Measurements from ENCODE around the gene KCTD11. TPM values are rescaled to one million over a fixed set of nuclear protein-coding genes. Genes with fewer than 3 reads are reported as not detected.
A peak's percentile ranks its signal among the peaks of the same experiment; 100 is the strongest.

The KCTD11 gene
- total and polyA plus RNA-seq, 2 of the 13 experiments (the other 11 are each of a cell fraction or from before 2014, with no cell fraction given), result 1.6 to 2.6 TPM

DNA sequence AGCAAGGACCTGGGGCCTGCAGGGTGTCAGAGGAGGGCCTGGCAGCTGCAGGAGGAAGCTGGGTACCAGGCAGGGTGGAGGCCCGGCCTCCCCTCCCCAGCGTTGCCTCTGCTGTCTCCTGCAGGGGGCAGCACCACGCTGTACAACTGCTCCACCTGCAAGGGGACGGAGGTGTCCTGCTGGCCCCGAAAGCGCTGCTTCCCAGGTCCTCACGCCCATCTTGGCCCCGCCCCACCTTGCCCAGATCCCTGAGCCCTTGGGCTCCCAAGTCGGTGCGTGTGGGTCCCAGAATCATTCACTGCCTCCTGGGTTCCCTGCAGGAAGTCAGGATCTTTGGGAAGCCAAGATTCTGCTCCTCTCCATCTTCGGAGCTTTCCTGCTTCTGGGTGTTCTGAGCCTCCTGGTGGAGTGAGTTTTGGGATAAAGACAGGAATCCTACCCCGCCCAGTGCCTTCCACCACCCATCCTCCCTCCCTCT, 4.1 kb downstream of the KCTD11 start (continued):
- TF ChIP-seq MEF2D (CRISPR knock-in tag; IDR thresholded peaks at IDR 0.05), result no peak
- peak; percentile 71; the same call in 1 of the 2 replicates for TF ChIP-seq ZSCAN25 (CRISPR knock-in tag; IDR thresholded peaks at IDR 0.05)
- no peak for TF ChIP-seq ZNF253 (CRISPR knock-in tag; IDR thresholded peaks at IDR 0.05; ENCODE audit: borderline replicate concordance)
- TF ChIP-seq ZNF841 (CRISPR knock-in tag; IDR thresholded peaks at IDR 0.05; ENCODE audit: borderline replicate concordance), result no peak
- TF ChIP-seq, protein P1, sequence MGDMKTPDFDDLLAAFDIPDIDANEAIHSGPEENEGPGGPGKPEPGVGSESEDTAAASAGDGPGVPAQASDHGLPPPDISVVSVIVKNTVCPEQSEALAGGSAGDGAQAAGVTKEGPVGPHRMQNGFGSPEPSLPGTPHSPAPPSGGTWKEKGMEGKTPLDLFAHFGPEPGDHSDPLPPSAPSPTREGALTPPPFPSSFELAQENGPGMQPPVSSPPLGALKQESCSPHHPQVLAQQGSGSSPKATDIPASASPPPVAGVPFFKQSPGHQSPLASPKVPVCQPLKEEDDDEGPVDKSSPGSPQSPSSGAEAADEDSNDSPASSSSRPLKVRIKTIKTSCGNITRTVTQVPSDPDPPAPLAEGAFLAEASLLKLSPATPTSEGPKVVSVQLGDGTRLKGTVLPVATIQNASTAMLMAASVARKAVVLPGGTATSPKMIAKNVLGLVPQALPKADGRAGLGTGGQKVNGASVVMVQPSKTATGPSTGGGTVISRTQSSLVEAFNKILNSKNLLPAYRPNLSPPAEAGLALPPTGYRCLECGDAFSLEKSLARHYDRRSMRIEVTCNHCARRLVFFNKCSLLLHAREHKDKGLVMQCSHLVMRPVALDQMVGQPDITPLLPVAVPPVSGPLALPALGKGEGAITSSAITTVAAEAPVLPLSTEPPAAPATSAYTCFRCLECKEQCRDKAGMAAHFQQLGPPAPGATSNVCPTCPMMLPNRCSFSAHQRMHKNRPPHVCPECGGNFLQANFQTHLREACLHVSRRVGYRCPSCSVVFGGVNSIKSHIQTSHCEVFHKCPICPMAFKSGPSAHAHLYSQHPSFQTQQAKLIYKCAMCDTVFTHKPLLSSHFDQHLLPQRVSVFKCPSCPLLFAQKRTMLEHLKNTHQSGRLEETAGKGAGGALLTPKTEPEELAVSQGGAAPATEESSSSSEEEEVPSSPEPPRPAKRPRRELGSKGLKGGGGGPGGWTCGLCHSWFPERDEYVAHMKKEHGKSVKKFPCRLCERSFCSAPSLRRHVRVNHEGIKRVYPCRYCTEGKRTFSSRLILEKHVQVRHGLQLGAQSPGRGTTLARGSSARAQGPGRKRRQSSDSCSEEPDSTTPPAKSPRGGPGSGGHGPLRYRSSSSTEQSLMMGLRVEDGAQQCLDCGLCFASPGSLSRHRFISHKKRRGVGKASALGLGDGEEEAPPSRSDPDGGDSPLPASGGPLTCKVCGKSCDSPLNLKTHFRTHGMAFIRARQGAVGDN (CRISPR knock-in tag; IDR thresholded peaks at IDR 0.05), result peak; percentile 64
- TF ChIP-seq, protein P2, sequence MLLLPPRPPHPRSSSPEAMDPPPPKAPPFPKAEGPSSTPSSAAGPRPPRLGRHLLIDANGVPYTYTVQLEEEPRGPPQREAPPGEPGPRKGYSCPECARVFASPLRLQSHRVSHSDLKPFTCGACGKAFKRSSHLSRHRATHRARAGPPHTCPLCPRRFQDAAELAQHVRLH (CRISPR knock-in tag; IDR thresholded peaks at IDR 0.05; ENCODE audit: borderline replicate concordance, low read depth), result peak; percentile 51; the same call in 1 of the 2 replicates
- TF ChIP-seq TEAD3 (CRISPR knock-in tag; optimal IDR thresholded peaks at IDR 0.05; ENCODE audit: borderline replicate concordance), result peak; percentile 46
- TF ChIP-seq MTA3 (CRISPR knock-in tag; IDR thresholded peaks at IDR 0.05), result no peak
- TF ChIP-seq, protein P3, sequence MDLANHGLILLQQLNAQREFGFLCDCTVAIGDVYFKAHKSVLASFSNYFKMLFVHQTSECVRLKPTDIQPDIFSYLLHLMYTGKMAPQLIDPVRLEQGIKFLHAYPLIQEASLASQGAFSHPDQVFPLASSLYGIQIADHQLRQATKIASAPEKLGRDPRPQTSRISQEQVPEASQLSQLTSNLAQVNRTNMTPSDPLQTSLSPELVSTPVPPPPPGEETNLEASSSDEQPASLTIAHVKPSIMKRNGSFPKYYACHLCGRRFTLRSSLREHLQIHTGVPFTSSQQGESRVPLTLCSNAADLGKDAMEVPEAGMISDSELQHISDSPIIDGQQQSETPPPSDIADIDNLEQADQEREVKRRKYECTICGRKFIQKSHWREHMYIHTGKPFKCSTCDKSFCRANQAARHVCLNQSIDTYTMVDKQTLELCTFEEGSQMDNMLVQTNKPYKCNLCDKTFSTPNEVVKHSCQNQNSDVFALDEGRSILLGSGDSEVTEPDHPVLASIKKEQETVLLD (CRISPR knock-in tag; IDR thresholded peaks at IDR 0.05; ENCODE audit: low read depth), result no peak
- no peak for TF ChIP-seq SAFB2 (CRISPR knock-in tag; IDR thresholded peaks at IDR 0.05; ENCODE audit: borderline replicate concordance, low read depth)
- TF ChIP-seq GTF2F1 (IDR thresholded peaks at IDR 0.05; ENCODE audit: low read length), result no peak
- TF ChIP-seq, protein P4, sequence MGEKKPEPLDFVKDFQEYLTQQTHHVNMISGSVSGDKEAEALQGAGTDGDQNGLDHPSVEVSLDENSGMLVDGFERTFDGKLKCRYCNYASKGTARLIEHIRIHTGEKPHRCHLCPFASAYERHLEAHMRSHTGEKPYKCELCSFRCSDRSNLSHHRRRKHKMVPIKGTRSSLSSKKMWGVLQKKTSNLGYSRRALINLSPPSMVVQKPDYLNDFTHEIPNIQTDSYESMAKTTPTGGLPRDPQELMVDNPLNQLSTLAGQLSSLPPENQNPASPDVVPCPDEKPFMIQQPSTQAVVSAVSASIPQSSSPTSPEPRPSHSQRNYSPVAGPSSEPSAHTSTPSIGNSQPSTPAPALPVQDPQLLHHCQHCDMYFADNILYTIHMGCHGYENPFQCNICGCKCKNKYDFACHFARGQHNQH (CRISPR knock-in tag; IDR thresholded peaks at IDR 0.05), result peak; percentile 55; the same call in 1 of the 2 replicates
- TF ChIP-seq ELF1 (CRISPR knock-in tag; IDR thresholded peaks at IDR 0.05), result peak; percentile 33; the same call in 1 of the 2 replicates
- TF ChIP-seq, protein P5, sequence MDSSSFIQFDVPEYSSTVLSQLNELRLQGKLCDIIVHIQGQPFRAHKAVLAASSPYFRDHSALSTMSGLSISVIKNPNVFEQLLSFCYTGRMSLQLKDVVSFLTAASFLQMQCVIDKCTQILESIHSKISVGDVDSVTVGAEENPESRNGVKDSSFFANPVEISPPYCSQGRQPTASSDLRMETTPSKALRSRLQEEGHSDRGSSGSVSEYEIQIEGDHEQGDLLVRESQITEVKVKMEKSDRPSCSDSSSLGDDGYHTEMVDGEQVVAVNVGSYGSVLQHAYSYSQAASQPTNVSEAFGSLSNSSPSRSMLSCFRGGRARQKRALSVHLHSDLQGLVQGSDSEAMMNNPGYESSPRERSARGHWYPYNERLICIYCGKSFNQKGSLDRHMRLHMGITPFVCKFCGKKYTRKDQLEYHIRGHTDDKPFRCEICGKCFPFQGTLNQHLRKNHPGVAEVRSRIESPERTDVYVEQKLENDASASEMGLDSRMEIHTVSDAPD (CRISPR knock-in tag; IDR thresholded peaks at IDR 0.05), result no peak
- TF ChIP-seq, protein P6, sequence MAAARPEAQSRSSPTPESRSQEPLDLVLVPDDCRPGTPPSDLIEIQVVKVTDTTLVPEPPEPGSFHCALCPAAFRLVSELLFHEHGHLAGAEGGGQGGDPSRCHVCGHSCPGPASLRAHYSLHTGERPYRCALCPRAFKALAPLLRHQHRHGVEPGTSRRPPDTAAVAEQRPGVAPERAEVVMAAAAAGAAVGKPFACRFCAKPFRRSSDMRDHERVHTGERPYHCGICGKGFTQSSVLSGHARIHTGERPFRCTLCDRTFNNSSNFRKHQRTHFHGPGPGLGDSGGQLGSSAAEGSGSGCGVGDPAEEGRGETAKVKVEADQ (CRISPR knock-in tag; IDR thresholded peaks at IDR 0.05; ENCODE audit: borderline replicate concordance), result no peak
- TF ChIP-seq SMARCC2 (IDR thresholded peaks at IDR 0.05), result no peak
- no peak; the same call in 1 of the 2 replicates for TF ChIP-seq FOSL2 (CRISPR knock-in tag; IDR thresholded peaks at IDR 0.05)
- TF ChIP-seq, protein P7, sequence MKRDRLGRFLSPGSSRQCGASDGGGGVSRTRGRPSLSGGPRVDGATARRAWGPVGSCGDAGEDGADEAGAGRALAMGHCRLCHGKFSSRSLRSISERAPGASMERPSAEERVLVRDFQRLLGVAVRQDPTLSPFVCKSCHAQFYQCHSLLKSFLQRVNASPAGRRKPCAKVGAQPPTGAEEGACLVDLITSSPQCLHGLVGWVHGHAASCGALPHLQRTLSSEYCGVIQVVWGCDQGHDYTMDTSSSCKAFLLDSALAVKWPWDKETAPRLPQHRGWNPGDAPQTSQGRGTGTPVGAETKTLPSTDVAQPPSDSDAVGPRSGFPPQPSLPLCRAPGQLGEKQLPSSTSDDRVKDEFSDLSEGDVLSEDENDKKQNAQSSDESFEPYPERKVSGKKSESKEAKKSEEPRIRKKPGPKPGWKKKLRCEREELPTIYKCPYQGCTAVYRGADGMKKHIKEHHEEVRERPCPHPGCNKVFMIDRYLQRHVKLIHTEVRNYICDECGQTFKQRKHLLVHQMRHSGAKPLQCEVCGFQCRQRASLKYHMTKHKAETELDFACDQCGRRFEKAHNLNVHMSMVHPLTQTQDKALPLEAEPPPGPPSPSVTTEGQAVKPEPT (CRISPR knock-in tag; IDR thresholded peaks at IDR 0.05; ENCODE audit: low read depth), result peak; percentile 56; the same call in 1 of the 2 replicates
- no peak for TF ChIP-seq NFE2L1 (CRISPR knock-in tag; IDR thresholded peaks at IDR 0.05; ENCODE audit: borderline replicate concordance)
